ENCODE data around the gene AUNIP.
A peak's percentile ranks its signal among the peaks of the same experiment; 100 is the strongest.

Gene AUNIP

DNA sequence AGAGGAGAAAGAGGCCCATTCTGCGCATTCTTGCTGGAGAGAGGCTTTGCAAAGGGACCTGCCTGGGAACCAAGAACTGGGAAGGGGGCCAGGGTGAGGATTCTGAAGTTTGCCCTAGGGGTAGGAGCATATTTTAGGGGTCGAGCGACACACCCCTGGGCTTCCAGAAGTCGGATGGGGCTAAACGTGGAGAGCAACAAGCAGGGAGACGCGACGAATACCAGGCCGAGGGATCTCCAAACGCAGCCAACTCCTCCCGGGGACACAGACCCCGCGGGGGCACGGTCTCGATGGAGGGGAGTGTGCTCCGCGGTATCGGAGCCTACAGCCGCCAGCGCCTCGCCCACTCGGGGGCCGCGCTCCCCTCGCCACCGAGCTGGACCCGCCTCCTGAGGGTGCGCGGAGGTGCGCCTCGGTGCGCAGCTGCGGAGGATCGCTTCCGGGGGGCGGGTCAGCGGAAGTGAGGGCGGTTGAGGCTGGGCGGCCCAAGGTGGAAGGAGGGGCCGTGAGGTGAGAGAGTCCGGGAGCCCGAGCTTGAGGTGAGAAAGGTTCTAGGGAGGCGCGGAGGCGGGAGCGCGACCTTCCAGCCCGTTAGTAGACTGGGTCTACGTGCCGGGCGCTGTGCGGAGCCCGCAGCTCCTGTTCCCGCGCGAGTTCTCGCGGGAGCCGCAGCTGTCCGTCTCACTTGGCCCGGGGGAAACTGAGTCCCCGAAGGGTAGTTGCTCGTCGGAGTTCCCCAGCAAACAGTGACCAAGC, 39.6 kb downstream of the AUNIP start, which contains the start of gene MTFR1L:
TSS of gene MTFR1L (plus strand) at position 464 of the 756 bp plus-strand sequence. CDS start 3,151 bp downstream, outside the sequence.
- H3K27ac Mint-ChIP-seq, result peak within 1 kb of the TSS; percentile 97
- H3K4me1 Mint-ChIP-seq, result peaks cover 23 to 31% of the 10 kb centered on the region in 2 donors
- no peaks in the 10 kb centered on the region for H3K27me3 Mint-ChIP-seq
- peaks cover 11 to 16% of the 10 kb centered on the region in 2 donors for H3K36me3 Mint-ChIP-seq
- peak within 1 kb of the TSS; percentile 90 to 97 for H3K4me3 Mint-ChIP-seq
- no peaks in the 10 kb centered on the region for H3K9me3 Mint-ChIP-seq
- peak; percentile 86 to 89 for ATAC-seq (replicated peaks)
- DNase-seq, result peak; percentile 90

DNA sequence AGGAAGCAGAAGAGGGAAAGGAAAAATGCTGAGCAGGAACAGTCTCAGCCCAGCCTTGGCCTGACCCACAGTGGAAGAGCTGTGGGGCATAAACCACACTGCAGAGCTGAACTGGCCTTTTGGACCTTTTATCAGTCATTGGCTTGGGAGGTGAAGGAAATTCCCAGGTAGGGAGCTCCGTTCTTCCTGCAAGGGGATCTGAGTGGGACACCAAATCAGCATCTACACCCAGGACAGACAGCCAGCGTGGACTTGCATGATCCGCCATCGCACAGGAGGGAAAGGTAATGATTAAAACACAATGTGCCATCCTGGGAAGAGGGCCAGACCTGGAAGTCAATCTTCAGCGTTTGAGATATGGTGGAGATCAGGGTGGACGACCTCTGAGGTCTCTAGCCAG, 40.7 kb downstream of the AUNIP start:
- ATAC-seq (replicated peaks), result no peak
- peaks cover 12 to 14% of the 10 kb centered on the region in 2 donors for H3K36me3 Mint-ChIP-seq
- H3K4me1 Mint-ChIP-seq, result peaks cover 23 to 31% of the 10 kb centered on the region in 2 donors
- peak overlapping the region; percentile 90 to 97 for H3K4me3 Mint-ChIP-seq
- DNase-seq, result no peak
- H3K27ac Mint-ChIP-seq, result no peak overlapping the region
- no peaks in the 10 kb centered on the region for H3K9me3 Mint-ChIP-seq
- H3K27me3 Mint-ChIP-seq, result no peaks in the 10 kb centered on the region

DNA sequence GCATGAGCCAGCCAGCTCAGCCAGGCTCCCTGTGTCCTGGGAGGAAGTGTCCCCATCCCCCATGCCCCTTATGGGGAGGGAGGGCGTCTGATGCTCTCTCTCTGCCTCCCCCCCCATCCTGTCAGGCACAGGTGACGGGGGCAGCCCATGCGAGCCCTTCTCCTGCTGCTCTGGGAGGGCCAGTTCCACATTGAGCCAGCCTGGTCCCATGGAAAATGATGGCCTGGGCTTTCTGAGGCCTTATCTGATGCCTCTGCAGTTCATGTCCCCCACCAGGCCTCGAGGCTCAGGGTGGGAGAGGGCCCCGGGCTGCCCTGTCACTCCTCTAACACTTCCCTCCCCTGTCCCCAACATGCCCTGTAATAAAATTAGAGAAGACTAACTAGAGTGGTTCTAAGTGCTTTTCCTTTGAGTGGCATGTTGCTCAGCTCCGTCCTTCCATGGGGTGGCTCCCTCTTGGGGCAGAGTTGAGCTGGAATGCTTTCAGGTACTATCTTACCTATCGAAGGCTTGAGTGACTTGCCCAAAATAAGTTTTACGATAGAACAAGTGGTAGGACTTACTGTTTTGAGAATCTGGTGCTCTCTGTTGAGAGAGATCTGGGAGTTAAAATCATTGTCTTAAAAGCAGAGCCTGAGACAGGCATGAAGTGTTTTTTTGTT, 41.3 kb downstream of the AUNIP start:
- H3K27ac Mint-ChIP-seq, result no peak overlapping the region
- peak overlapping the region; percentile 47 to 97 for H3K4me3 Mint-ChIP-seq
- H3K9me3 Mint-ChIP-seq, result no peaks in the 10 kb centered on the region
- H3K27me3 Mint-ChIP-seq, result no peaks in the 10 kb centered on the region
- H3K36me3 Mint-ChIP-seq, result peaks cover 9 to 11% of the 10 kb centered on the region in 2 donors
- DNase-seq, result no peak
- H3K4me1 Mint-ChIP-seq, result peaks cover 21 to 31% of the 10 kb centered on the region in 2 donors
- no peak for ATAC-seq (replicated peaks)

DNA sequence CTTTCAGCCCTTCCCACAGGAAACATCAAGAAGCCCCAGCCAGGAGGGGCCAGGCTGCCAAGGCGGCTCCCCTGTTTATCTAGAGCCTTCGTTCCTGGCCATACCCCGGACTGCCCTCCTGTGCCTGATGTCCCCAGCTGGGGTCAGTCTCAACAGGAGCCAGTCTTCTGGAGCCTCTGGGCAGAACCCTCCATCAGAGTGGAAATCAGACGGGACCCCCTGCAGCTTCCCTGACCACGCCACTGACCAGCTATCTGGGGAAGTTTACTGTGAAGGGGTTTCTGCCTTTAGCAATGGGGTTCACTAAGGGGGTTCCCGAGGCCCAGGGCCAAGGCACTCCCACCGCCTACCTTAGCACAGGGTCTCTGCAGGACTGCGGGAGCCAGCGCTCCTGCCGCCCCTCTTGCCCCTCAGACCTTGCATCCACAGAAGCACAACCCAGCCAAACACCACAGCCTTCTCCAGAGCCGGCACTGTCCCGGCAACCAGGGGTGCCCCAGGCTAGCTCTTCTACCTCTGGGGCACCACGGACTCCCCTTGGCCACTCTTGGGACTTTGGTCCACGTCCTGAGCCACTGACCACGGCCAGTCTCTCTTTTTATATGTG, 43.0 kb downstream of the AUNIP start:
- H3K4me3 Mint-ChIP-seq, result no peak overlapping the region
- ATAC-seq (replicated peaks) (no peak), DNase-seq (no peak)
- no peaks in the 10 kb centered on the region for H3K9me3 Mint-ChIP-seq
- H3K4me1 Mint-ChIP-seq, result peaks cover 13 to 24% of the 10 kb centered on the region in 2 donors
- H3K27ac Mint-ChIP-seq, result peak overlapping the region; percentile 37
- H3K36me3 Mint-ChIP-seq, result peaks cover 9 to 11% of the 10 kb centered on the region in 2 donors
- H3K27me3 Mint-ChIP-seq, result no peaks in the 10 kb centered on the region

GRCh38 chr1:25815208-25816111, 43.8 kb downstream of the AUNIP start:
- H3K4me3 Mint-ChIP-seq, result no peak overlapping the region
- no peak overlapping the region for H3K27ac Mint-ChIP-seq
- peaks cover 4 to 7% of the 10 kb centered on the region in 2 donors for H3K36me3 Mint-ChIP-seq
- ATAC-seq (replicated peaks) (no peak), DNase-seq (no peak)
- no peaks in the 10 kb centered on the region for H3K27me3 Mint-ChIP-seq
- H3K9me3 Mint-ChIP-seq, result no peaks in the 10 kb centered on the region
- peaks cover 9 to 24% of the 10 kb centered on the region in 2 donors for H3K4me1 Mint-ChIP-seq

DNA sequence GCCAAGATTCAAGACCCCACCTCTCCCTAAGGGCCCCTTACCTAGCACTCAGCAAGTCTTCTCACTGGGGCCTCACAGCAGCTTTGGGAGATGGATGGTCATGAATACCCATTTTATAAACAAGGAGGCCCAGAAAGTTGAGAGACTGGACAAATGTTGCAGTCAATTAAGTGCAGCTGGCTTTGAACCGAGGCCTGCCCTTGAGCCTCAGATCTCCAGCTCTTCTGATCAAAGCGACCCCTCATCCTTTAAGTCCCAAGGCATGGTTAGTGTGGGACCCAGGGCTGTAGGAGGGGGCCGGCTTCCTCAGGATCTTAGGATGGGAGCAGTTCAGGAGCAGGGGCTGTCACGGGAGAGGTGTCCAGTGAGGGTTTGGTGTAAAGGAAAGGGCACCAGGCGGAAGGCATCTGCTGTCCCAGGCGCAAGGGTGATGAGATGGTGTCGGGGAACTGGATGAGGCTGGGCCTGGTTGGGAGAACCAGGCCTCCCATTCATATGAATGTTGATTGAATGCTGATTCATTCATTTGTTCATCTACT, 44.6 kb downstream of the AUNIP start:
- Mint-ChIP-seq H3K9me3 (no peaks in the 10 kb centered on the region), H3K36me3 (peaks cover 5 to 11% of the 10 kb centered on the region in 2 donors), H3K4me3 (no peak overlapping the region), H3K27me3 (no peaks in the 10 kb centered on the region), H3K27ac (peak overlapping the region; percentile 74), H3K4me1 (peaks cover 17 to 32% of the 10 kb centered on the region in 2 donors)
- DNase-seq (no peak), ATAC-seq (replicated peaks) (no peak)

- no peaks in the 10 kb centered on the region for H3K9me3 Mint-ChIP-seq
- peaks cover 19 to 33% of the 10 kb centered on the region in 2 donors for H3K4me1 Mint-ChIP-seq
- H3K27me3 Mint-ChIP-seq, result no peaks in the 10 kb centered on the region
- peaks cover 7 to 17% of the 10 kb centered on the region in 2 donors for H3K36me3 Mint-ChIP-seq
- ATAC-seq (replicated peaks) (no peak), DNase-seq (no peak)
- H3K27ac Mint-ChIP-seq, result no peak overlapping the region
- no peak overlapping the region for H3K4me3 Mint-ChIP-seq
Observed at GRCh38 chr1:25813734-25814471, 45.4 kb downstream of the AUNIP start.

DNA sequence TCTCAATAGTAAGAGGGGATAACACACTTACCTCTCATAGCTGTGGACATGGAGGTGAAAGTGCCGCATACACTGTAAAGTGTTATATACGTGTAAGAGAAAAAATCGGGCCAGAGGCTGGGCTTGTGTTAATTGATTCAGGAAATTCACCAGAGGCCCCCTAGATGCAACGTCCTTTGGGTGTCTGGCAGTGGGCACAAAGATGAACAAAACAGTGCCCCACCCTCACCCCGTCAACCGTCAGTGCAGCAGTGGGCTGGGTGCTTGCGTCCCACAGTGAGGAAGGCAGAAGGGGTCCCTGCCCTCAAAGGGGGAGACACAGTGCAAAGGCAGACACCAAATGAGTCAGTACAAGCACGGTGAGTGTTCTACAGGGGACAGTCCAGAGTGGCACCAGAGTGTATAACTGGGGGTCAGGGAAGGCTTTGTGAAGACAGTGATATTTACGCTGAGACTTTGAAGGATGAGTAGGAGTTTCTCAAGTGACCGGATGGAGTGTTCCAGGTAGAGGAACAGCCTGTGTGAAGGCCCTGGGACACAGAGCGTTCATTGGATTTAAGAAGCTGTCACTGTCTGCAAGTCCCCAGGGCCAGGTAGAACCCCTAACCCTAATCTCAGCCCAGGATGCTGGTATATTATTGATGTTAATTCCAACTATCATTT, 46.1 kb downstream of the AUNIP start:
- no peaks in the 10 kb centered on the region for H3K27me3 Mint-ChIP-seq
- ATAC-seq (replicated peaks) (no peak), DNase-seq (no peak)
- no peak overlapping the region for H3K27ac Mint-ChIP-seq
- H3K4me3 Mint-ChIP-seq, result no peak overlapping the region
- H3K4me1 Mint-ChIP-seq, result peaks cover 16 to 30% of the 10 kb centered on the region in 2 donors
- H3K36me3 Mint-ChIP-seq, result peaks cover 7 to 17% of the 10 kb centered on the region in 2 donors
- H3K9me3 Mint-ChIP-seq, result no peaks in the 10 kb centered on the region

GRCh38 chr1:25811384-25812082, 47.7 kb downstream of the AUNIP start:
- peaks cover 16 to 28% of the 10 kb centered on the region in 2 donors for H3K4me1 Mint-ChIP-seq
- no peak overlapping the region for H3K4me3 Mint-ChIP-seq
- H3K36me3 Mint-ChIP-seq, result peaks cover 7 to 18% of the 10 kb centered on the region in 2 donors
- no peaks in the 10 kb centered on the region for H3K27me3 Mint-ChIP-seq
- no peak overlapping the region for H3K27ac Mint-ChIP-seq
- H3K9me3 Mint-ChIP-seq, result no peaks in the 10 kb centered on the region
- no peak for ATAC-seq (replicated peaks)
- DNase-seq, result no peak

DNA sequence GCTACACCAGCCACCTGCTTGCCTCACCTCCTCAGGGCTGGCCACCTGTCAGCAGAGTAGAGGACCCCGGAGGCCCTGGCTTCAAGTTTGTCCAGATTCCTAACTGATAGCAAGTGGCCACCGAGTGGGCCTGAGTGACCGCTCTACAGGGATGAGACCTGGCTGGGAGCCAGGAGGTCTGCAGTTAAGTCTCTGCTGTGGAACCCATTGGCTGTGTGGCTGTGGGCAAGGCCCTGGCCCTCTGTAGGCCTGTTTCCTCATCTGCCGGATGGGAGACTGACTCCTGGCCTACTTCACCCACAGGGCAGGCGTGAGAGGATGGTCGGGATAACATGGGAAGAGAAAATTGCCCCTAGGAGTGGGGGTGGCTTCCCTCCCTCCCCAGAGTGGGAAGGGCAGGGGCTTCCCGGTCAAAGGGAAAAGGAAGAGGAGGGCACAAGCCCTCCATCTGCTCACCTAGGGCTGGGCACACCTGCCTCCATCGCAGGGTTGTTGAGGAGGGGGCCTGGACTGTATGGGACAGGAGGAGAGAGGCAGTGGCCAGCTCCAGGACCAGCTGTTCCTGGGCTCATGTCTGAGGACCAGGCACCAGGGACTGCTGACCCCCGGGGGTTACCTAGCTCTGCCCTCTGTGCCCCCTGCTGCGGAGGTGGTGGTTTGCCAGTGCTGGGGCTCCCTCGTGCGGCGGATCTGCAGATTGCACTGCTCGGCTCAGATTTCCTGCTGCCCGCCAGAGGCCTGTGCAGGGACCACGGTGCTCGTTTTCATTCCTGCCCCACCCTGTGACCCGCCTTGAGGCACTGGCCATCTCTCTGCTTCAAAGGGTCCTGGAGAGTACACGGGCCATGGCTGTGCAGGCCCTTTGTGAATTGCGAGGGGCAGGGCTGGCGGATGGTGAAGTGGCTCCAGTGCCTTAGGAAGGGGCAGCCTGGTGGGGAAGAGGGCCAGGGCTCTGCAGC, 48.6 kb downstream of the AUNIP start:
- Mint-ChIP-seq H3K36me3 (peaks cover 13 to 27% of the 10 kb centered on the region in 2 donors), H3K27ac (peak overlapping the region; percentile 89), H3K4me1 (peaks cover 19 to 28% of the 10 kb centered on the region in 2 donors), H3K9me3 (no peaks in the 10 kb centered on the region), H3K4me3 (peak overlapping the region in 1 of 2 donors; percentile 60), H3K27me3 (no peaks in the 10 kb centered on the region)
- ATAC-seq (replicated peaks), result peak; percentile 74 to 76
- DNase-seq, result peak; percentile 68

- DNase-seq (no peak), ATAC-seq (replicated peaks) (peak; percentile 19 to 29)
- Mint-ChIP-seq H3K9me3 (no peaks in the 10 kb centered on the region), H3K27me3 (no peaks in the 10 kb centered on the region), H3K27ac (peak overlapping the region; percentile 89), H3K36me3 (peaks cover 12 to 23% of the 10 kb centered on the region in 2 donors), H3K4me1 (peaks cover 24 to 32% of the 10 kb centered on the region in 2 donors), H3K4me3 (peak overlapping the region; percentile 17 to 66)
Observed at GRCh38 chr1:25809929-25810328, 49.3 kb downstream of the AUNIP start.

All from stimulated activated naive B cell treated with anti-CD40 and anti-IgM and Interleukin-4, amounts not matched to agents 10 μg/mL and 1 μg/mL and 100 μg/mL, for 72 hours (primary cell).